HG03457 (cell line): ENCODE measurements around the gene IFNLR1.
"Not testable (repeated sequence)": the region's sequence is repeated elsewhere in the genome, so short reads cannot be mapped to it uniquely, and the experiment has no call there.

Source experiments
- ATAC-seq: cut with Tn5 transposase; IDR thresholded peaks from one replicate; pipeline ENCODE4 v1.9.1; 2021; ENCODE audit warnings: moderate number of reproducible peaks; ENCODE audit not compliant: unreplicated experiment

The IFNLR1 gene

DNA sequence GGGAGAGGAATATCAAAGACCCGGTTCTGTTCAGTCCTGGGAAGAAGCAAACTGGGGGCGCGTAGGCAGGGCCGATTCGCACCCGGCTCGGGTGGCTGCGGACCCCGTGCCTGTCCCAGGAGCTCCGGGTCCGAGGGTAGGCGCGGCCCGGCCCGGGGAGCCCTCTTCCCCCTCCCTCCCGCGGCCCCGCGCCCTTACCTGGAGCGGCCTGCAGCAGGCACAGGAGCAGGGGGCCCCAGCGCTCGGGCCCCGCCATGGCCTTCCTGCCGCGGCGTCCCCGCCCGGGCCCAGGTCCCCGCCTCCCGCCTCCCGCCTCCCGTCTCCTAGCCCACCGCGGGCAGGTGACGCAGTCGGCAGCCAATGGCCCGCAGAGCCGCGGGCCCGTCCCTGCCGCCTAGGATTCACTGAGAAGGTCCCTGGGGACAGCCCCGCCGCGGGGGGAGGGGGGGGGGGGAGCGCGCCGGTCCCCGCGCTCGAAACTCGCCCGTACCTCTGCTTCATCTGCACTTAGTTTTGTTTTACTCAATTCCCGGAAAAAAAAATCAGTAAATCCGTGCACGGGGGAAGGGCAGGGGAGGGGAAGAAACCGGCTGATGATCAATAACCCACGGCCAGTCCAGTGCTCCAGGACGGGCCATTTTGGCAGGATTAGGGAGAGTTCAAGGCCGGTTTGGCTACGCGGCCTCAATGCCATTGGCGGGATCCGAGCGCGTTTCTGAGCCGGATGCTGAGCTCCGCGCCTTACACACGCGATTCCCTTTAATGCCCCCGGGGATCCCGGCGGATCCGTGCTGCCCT lies at the start of gene IFNLR1:
IFNLR1 (minus strand) TSS at position 297 of the 798 bp plus-strand sequence; CDS start at position 256, 41 bp downstream.
- no peak for ATAC-seq

- no peak for ATAC-seq
These were observed 49.1 kb upstream of the IFNLR1 start for GRCh38 chr1:24235921-24236788.

- ATAC-seq, result no peak
These were observed 46.9 kb upstream of the IFNLR1 start for GRCh38 chr1:24233684-24234600.

- ATAC-seq, result no peak
These were observed 44.6 kb upstream of the IFNLR1 start for GRCh38 chr1:24231701-24232100.

DNA sequence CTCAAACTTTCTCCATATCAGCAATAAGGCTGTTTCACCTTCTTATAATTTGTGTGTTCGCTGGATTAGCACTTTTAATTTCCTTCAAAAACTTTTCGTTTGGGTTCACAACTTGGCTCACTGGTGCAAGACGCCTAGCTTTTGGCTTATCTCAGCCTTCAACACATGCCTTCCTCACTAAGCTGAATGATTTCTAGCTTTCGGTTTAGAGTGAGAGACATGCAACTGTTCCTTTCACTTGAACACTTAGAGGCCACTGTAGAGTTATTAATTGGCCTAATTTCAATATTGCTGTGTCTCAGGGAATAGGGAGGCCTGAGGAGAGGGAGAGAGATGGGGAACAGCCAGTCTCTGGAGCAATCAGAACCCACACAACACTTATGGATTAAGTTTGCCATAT lies 41.2 kb upstream of the IFNLR1 start:
- ATAC-seq, result no peak

DNA sequence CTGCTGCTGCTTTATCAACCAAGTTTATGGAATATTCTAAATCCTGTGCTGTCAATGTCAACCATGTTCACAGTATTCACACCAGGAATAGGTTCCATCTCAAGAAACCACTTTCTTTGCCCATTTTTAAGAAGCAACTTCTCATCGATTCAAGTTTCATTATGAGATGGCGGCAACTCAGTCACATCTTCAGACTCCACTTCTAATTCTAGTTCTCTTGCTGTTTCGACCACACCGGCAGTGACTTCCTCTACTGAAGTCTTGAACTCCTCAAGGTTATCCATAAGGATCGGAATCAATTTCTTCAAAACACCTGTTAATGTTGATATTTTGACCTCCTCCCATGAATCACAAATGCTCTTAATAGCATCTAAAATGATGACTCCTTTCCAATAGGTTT lies 39.7 kb upstream of the IFNLR1 start:
- no peak for ATAC-seq

GRCh38 chr1:24224761-24225160 lies 37.7 kb upstream of the IFNLR1 start:
- ATAC-seq, result no peak

- no peak for ATAC-seq
These were observed 37.0 kb upstream of the IFNLR1 start for GRCh38 chr1:24224086-24224485.

DNA sequence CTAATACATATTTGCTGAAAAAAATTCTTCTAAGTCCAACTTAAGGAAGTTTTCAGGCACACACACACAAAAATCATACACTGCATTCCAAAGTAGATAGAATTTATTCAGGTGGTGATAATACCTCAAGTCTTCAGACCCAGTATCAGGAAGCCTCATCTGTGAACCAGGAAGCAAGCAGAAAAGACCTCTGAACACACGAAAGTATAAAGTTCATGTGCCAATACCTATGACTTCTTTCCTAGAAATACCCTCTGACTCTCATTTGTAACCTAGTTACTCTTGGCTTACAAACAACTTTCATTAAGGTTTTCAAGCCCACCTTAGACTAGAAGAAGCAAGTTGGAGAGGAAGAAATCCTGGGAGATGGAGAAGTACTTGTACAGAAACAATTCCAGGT lies 35.7 kb upstream of the IFNLR1 start:
- ATAC-seq, result no peak

DNA sequence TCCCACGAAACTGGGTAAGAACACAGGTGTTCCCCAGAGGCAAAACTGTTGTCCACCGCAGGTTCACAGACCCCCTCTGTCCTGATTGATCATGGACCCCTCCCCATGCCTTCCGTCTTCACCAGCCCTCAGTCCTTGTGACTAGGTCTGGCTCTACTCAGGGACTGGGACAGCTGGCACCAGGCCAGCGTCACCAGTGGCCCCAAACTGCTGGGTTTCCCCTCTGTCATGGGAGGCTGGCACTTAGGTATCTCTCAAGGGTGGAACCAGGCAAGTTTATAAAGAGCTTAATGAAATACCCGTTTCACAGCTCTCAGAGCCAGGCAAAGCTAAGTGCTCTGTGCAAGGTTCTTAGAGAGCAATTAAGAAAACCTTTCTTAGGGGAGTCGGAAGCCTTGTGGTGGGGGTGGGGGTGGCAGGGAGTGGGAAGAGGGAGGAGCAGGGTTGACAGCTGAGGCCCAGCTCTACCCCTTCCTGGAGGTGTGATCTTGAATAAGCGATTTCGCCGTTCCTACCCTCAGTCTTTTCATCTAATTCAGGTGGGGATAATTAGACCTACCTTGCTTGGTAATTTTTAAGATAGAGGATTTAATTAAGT lies 35.0 kb upstream of the IFNLR1 start:
- no peak for ATAC-seq

DNA sequence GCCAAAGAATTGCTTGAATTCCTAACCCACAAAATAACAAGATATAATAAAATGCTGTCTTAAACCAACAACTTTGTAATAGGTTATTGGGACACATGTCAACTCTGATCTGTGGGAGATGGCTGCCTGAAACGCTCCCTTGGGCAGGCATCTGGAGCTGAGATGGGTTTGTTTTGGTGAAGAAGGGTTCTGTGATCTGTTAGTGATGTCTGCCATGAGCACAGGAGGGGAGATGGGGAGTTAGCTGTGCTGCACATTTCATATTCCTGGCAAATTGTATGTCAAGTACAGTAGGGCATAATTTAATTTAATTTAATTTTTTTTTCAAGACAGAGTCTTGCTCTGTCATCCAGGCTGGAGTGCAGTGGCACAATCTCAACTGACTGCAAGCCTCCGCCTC lies 34.2 kb upstream of the IFNLR1 start:
- no peak for ATAC-seq

GRCh38 chr1:24216276-24217074 lies 29.4 kb upstream of the IFNLR1 start:
- ATAC-seq, result no peak

DNA sequence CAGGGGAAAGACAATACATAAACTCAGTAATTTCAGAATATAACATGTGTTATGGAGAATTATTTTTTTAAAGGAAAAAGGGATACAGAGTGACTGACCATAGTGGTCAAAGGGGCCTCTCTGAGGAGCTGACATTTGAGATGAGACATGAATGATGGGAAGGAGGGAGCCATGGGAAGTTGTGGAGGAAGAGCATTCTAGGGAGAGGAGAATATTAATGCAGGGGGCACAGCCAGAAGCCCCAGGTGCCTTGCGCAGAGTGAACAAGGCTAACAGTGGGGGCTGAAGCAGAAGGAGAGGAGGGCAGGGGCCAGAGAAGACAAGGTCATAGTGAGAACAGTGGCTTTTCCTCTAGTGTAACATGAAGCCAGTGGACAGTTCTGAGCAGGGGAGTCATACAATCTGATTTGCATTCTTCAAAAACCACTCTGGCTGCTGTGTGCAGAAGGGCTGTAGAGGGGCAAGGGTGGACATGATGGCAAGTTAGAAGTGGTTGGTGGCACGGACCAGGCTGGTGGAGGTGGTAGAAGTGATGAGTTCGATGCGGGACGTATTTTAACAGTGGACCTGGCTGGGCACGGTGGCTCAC lies 28.2 kb upstream of the IFNLR1 start:
- ATAC-seq, result no peak

DNA sequence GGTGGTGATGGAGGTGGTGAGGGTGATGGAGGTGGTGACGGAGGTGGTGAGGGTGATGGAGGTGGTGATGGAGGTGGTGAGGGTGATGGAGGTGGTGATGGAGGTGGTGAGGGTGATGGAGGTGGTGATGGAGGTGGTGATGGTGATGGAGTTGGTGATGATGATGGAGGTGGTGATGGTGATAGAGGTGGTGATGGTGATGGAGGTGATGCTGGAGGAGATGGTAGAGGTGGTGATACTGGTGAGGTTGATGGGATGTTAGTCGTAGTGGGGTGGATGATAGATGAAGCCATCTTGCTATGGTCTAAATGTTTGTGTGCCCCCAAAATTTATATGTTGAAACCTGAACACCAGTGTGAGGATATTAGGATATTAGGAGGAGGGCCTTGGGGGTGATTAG lies 25.3 kb upstream of the IFNLR1 start:
- no peak for ATAC-seq

- ATAC-seq, result no peak
These were observed 23.1 kb upstream of the IFNLR1 start for GRCh38 chr1:24210195-24210627.

DNA sequence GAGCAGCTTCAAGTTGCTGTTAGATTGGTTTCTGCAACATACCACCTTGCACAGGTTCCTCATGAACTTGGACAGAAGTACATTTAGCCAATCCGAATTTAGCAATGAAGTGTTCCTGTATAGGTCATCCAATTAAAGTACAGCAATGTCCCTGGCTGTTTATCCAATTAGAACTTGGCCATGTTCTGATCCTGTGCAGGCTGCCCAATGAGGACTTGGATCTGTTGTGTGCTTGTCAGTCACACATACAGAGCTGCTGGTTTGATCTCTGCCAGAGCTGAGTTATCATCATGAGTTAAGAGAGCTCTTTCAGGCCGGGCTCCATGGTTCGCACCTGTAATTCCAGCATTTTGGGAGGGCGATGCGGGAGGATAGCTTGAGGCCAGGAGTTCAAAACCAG lies 22.0 kb upstream of the IFNLR1 start:
- ATAC-seq, result no peak

DNA sequence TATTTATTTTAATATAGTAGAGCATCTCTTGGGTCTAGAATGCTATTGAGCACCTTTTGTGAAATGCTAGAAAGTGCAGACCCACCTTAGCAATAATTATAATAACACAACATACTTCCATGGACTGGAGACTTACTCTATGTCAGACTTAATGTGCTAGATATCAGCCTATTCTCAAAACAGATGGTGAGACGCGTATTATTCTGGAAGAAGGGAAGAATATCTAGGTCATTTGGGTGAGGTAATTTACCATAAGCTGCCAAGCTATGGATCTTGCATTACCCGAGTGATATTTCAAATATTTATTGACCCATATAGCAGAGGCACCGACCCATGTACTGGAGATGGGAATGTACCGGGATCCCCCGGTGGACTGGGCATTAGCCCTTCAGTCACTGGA lies 20.6 kb upstream of the IFNLR1 start:
- ATAC-seq, result no peak

GRCh38 chr1:24207395-24207687 lies 20.3 kb upstream of the IFNLR1 start:
- ATAC-seq, result not testable (repeated sequence)

- no peak for ATAC-seq
These were observed 19.7 kb upstream of the IFNLR1 start for GRCh38 chr1:24206516-24207394.
